Uterus (tissue), 2 donors: ENCODE data around the gene MARK2.

Source experiments
- POLR2A ChIP-seq, 2 donors: fragments of 450-650 bp; IDR thresholded peaks; one replicate each; pipeline ENCODE4 v1.6.1; 2016; ENCODE audit warnings: antibody characterized with exemption in 2 of 2, mild to moderate bottlenecking in 1 of 2, moderate library complexity in 1 of 2
- TF ChIP-seq, protein P1 (sequence below), 4 experiments: fragments of 200-600 bp in 2 of 4; fragments of 450-650 bp in 2 of 4; sonication (generic) in 2 of 4; IDR thresholded peaks; one replicate each; pipeline ENCODE4 v1.5.1; 2016 to 2019; ENCODE audit warnings: antibody characterized with exemption in 4 of 4, mild to moderate bottlenecking in 2 of 4, moderate library complexity in 1 of 4

DNA sequence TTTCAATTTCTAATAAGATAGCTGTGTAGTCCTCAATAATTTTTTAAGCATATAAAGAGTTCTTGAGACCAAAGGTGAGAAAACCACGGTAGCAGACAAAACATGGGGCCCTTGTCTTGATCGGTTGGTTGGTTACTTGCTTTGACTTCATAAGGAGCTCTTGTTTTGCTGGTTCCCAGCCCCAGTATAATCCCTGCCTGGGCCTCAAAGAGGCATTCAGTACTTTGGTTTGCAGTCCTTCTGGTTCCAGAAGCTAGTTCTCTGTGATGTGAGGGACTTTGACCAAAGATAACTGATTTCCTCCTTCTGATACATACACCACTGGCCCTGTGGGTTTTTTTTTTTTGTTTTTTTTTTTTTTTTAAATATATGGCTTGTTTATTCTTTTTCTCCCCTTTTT, 17.1 kb downstream of the MARK2 start:
- TF ChIP-seq, protein P1, sequence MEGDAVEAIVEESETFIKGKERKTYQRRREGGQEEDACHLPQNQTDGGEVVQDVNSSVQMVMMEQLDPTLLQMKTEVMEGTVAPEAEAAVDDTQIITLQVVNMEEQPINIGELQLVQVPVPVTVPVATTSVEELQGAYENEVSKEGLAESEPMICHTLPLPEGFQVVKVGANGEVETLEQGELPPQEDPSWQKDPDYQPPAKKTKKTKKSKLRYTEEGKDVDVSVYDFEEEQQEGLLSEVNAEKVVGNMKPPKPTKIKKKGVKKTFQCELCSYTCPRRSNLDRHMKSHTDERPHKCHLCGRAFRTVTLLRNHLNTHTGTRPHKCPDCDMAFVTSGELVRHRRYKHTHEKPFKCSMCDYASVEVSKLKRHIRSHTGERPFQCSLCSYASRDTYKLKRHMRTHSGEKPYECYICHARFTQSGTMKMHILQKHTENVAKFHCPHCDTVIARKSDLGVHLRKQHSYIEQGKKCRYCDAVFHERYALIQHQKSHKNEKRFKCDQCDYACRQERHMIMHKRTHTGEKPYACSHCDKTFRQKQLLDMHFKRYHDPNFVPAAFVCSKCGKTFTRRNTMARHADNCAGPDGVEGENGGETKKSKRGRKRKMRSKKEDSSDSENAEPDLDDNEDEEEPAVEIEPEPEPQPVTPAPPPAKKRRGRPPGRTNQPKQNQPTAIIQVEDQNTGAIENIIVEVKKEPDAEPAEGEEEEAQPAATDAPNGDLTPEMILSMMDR (IDR thresholded peaks at IDR 0.05): no peak
- TF ChIP-seq POLR2A (IDR thresholded peaks at IDR 0.05): no peak
